ENCODE results near the gene MX1.

DNA sequence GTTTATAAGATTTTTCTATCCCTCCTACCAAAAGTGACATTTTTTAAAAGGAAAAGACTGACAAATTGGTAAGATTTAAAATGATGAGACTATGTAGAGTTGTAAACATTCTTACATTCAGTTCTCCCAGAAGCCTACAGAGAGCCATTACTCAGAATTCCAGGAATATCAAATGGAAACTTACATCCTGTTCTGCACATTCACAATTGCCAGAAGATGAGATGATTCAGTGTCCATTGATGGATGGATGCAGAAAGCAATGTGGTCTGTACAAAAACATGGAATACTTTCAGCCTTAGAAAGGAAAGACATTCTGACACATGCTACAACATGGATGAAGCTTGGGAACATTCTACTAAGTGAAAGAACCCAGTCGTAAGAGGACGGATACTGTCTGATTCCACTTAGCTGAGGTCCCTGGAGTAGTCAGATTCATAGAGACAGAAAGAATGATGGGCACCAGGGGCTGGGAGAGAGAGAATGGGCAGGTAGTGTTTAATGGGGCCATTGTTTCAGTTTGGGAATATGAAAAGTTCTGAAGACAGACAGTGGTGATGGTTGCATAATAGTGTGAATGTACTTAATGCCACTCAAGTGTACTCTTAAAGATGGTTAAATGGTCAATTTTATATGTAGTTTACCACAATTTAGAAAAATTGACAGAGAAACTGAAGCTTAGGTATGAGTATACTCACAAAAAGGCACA, 16.6 kb downstream of the MX1 start:
- TF ChIP-seq, protein P1, sequence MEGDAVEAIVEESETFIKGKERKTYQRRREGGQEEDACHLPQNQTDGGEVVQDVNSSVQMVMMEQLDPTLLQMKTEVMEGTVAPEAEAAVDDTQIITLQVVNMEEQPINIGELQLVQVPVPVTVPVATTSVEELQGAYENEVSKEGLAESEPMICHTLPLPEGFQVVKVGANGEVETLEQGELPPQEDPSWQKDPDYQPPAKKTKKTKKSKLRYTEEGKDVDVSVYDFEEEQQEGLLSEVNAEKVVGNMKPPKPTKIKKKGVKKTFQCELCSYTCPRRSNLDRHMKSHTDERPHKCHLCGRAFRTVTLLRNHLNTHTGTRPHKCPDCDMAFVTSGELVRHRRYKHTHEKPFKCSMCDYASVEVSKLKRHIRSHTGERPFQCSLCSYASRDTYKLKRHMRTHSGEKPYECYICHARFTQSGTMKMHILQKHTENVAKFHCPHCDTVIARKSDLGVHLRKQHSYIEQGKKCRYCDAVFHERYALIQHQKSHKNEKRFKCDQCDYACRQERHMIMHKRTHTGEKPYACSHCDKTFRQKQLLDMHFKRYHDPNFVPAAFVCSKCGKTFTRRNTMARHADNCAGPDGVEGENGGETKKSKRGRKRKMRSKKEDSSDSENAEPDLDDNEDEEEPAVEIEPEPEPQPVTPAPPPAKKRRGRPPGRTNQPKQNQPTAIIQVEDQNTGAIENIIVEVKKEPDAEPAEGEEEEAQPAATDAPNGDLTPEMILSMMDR (conservative IDR thresholded peaks at IDR 0.05): no peak
- TF ChIP-seq ZFX (IDR thresholded peaks at IDR 0.05): no peak

All from C4-2B (cell line).